GM19025 (cell line): Measurements from ENCODE around the gene MAD2L1.

Experiments
- ATAC-seq: cut with Tn5 transposase; IDR thresholded peaks from one replicate; pipeline ENCODE4 v1.9.1; 2021; ENCODE audit warnings: mild to moderate bottlenecking, low read depth, moderate library complexity; ENCODE audit not compliant: unreplicated experiment

MAD2L1 gene

DNA sequence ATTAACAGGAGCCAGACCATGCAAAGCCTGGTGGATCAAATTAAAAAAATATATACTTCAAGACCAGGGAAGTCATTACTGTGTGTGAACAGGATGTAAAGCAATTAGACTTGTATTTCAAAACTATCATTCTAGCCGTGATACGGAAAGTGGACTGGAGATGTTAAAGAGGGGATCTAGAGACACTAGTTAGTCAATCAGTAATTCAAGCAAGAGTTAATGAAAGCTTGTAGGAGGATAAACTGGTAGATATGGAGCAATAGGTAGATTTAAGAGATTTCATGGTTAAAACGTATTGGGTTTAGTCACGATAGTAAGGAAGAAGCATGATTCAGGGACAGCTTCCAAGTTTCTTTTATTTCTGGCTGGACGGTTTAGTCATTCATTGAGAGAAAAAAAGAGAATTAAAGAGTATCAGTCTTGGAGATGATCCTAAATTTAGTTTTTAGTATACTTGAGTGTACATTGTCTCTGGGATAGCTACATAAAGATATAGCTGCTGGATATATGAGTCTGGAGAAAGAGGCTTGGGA lies 3.9 kb downstream of the MAD2L1 start:
- ATAC-seq = no peak

DNA sequence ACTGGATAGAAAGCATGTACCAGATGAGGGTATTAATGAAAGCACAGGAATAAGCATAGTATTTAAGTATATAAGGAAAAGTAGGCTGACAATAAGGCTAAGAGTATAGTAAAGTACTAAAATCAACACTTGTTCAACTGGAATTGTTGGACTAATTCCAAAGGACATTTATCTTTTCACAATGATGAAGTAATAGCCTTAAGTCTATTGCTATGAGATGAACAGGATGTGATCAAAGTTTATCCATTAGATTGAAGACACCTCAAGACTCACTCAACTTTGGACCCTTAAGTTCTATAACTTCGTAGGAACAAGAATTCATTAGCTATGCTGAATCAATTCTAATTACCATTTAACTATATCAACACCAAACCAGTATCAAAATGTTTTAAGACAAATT lies 7.6 kb downstream of the MAD2L1 start:
- ATAC-seq = no peak

- no peak for ATAC-seq
Measured at GRCh38 chr4:120057416-120057815, 9.2 kb downstream of the MAD2L1 start.

DNA sequence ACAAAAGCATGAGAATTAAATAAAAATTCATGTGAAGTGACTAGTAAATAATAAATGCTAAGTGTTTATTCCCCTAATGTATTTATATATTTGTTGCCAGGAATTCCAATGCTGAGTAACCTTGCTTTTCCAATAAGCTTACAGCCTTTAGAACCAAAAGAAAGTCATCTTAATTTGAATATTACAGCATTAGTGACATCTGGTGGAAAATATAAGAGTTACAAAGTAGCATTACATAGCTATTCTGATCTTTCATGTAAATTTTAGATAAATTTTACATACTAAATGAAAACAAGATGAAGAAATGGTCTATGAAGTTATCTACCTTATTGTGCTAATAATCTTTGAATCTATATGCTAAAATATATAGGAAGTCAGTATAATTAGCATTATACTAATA lies 10.4 kb downstream of the MAD2L1 start:
- ATAC-seq = no peak

- no peak for ATAC-seq
Measured at GRCh38 chr4:120055795-120056194, 10.9 kb downstream of the MAD2L1 start.

GRCh38 chr4:120055162-120055561 lies 11.5 kb downstream of the MAD2L1 start:
- ATAC-seq = no peak

GRCh38 chr4:120053911-120054310 lies 12.7 kb downstream of the MAD2L1 start:
- peak; percentile 34 for ATAC-seq

- no peak for ATAC-seq
Measured at GRCh38 chr4:120052856-120053255, 13.8 kb downstream of the MAD2L1 start.

GRCh38 chr4:120051253-120051652 lies 15.4 kb downstream of the MAD2L1 start:
- no peak for ATAC-seq

DNA sequence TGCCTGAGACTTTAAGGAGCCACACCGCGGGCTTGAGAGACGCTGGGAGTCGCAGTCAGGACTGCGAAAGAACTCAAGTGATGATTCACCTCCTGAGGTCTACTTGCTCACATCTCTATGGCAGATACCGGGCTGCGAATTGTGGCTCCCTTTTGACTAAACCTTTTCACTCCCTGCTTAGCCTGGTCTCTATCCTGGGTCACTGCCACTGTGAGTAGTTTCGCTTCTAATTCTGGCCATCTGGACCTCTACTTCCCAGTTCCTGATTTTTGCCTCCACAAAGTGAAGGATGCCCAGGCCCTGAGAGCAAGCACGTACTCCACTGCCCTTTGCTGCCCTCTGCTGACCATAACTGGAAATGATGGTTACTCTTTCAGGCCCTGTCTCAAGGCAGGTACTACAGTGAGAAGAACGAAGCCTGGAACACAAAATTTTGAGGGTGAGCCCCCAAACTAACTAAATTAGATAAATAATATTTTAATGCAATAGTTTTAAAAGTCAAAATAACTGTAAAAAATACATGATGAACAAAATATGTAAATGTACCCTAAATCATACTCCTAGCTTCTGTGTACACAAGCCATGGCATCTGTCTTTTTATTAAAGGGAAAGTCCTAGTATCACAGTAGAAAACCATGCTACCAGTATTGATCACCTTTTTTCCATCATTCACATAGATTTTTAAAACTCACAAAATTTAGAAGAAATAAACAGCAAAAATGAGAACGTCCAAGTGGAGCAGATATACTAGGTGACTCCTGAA lies 16.7 kb downstream of the MAD2L1 start:
- peak; percentile 85 for ATAC-seq

DNA sequence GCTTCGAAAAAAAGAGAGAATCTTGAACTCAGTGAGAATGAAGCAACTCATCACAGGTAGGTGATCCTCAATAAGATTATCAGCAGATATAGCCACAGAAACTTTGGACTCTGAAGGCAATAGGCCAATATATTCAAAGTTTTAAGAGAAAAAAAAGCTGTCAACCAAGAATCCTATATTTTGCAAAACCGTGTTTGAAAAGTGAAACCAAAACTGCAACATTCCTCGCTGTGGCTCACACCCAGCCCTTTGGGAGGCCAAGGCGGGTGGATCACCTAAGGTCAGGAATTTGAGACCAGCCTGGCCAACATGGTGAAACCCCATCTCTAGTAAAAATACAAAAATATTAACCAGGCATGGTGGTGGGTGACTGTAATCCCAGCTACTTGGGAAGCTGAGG lies 22.8 kb downstream of the MAD2L1 start:
- no peak for ATAC-seq

DNA sequence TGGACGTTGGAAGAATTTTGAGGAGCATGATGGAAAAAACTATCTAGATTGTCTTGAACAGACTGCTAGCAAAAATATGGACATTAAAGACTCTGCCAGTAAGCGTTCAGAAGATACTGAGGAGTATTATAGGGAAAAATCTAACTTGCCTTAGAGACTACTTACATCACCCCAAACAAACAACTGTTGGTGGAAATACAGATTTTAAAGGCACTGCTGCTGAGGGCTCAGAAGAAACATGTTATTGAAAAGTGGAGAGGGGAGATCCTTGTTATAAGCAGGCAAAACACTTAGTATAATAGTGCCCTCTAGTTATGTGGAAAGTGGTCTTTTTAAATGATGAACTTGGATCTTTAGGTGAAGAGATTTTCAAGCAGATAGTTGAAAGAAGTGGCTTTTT lies 29.2 kb downstream of the MAD2L1 start:
- no peak for ATAC-seq

DNA sequence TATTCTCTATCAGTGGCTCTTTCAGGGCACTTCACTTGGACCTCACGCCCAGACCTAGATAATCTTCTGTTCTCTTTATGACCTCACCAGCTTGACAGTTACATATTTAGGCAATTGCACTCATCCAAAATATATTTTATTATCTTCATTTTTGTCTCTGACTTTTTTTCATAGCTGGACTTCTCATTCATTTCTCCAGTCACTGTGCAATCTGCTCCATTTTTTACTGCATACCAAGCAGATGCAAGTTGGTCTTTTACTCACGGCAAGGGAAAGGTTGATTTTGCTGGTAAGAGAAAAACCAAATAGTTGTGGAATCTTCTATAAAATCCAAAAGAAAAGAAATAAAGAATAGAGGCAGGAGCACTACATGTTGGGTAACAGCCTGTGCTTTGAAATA lies 31.7 kb downstream of the MAD2L1 start:
- ATAC-seq = no peak

DNA sequence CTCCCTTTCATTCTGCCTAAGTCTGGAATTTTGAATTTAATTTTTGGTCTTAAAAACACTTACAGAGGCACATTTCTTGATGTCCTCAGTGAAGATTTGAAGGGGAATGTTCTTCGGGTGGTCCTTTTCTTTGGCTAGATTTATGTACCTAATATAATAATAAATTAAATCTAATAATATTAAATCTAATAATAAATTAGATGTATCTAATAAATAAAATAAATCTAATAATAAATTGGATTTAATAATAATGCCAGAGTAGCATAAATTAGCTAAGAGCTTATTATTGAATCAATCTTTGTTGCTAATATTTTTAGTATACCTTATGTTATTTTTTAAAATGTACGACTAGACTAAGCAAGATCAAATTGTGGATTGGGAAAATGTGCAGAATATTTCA lies 39.8 kb downstream of the MAD2L1 start:
- no peak for ATAC-seq

DNA sequence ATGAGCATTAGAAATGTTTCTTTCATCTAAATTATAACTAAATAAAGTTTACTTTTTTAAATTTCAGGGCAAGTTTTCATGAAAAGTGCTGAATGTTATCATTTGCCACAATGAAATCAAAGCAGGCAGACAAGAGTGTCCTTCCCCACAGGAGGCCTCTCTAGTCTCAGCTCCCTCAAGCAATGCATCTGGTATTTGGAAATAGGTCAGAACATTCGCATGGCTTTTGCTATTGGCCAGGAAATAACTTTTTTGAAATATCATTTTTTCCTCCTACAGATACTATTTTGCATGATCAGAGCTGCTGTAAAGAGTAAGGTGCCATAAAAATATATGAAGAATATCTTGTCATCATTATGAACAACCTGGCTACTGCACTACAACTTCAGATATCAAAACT lies 41.1 kb downstream of the MAD2L1 start:
- ATAC-seq = no peak

DNA sequence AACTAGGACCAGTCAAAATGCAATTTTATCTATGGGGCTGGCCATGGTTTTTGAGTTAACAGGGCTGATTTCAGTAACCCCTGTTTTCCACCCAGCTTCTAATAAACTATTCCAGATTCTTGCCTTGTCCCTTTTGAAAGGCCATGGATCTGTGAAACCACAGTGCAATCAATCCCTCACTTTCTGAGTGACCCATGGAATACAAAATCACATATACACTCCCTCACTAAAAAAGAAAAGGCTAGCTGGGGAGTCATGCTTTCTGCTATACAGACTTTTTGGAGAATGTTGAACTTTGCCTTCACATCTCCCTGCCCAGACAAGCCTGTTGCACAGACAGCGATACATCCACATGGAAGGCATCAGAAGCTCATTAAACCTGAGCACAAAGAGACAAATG lies 47.9 kb downstream of the MAD2L1 start:
- no peak for ATAC-seq

GRCh38 chr4:120017939-120018692 lies 48.5 kb downstream of the MAD2L1 start:
- ATAC-seq = no peak

GRCh38 chr4:120011725-120012124 lies 54.9 kb downstream of the MAD2L1 start:
- no peak for ATAC-seq

- ATAC-seq = no peak
Measured at GRCh38 chr4:120010646-120011045, 56.0 kb downstream of the MAD2L1 start.

DNA sequence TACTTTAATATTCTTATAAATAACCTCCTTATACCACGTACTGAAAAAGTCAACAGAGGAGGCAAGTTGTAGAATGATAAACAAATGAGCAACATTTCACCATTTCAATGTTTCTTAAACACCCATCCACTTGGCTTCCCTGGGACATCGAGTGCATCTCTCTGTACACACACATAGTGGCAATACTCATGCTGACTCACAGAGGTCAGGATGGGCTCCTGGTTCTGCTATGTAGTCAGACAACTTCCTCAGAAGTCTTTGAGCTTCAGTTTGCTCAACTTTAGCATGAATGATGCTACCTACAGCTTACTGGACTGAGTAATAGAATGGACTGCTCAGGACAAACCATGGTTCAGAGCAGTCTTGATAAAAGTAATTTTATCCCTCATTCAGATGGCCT lies 56.9 kb downstream of the MAD2L1 start:
- ATAC-seq = no peak

- ATAC-seq = no peak
Measured at GRCh38 chr4:120008957-120009356, 57.7 kb downstream of the MAD2L1 start.

- no peak for ATAC-seq
Measured at GRCh38 chr4:120007896-120008436, 58.7 kb downstream of the MAD2L1 start.
